OCI-LY1 (cell line): ENCODE data around the gene MKRN2.

Source experiments
- CTCF ChIP-seq: fragments of 200-600 bp; sonication (generic), shearing (Covaris generic); IDR thresholded peaks from 2 replicates; pipeline ENCODE4 v1.5.1; 2017; ENCODE audit warnings: mild to moderate bottlenecking, antibody characterized with exemption, low read length, moderate library complexity, mixed read lengths
- EZH2 ChIP-seq: fragments of 200-600 bp; sonication (generic), shearing (Covaris generic); IDR thresholded peaks from 2 replicates; pipeline ENCODE4 v1.8.0; 2017; ENCODE audit warnings: borderline replicate concordance, mixed run types, mild to moderate bottlenecking, antibody characterized with exemption, low read length, moderate library complexity, mixed read lengths

DNA sequence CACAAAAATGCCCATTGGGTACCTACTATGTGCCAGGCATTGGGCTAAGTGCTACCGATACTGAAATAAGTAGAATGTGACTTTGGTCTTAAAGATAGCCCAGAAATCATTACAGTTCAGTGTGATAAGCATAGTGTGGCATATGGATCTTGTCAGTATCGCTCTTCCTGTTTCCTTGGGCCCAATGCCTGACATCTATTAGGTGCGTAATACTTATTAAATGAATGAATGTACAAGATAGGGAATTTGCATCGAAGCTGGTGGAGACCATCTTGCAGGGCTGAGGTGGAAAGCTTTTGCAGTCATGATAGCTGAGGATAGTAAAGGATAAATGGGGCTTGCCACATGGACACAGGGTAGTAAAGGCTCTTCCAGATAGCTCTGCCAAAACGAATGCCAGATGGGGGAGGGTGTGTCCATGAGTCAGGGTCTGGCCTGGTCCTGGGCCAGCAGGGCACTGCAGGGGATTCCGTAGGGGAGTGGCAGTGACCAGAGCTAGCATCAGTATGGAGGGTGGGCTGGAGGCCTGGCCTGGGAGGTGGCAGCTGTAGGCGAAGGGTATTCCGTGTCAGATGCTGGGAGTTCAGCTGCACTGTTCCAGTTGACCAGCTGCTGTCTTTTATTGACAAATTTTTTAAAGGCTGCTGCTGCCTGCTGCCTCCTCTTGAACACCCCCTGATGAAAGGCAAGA, 49.2 kb upstream of the MKRN2 start:
- TF ChIP-seq CTCF (no peak), EZH2 (no peak)
